DND-41 (cell line): Measurements from ENCODE around the gene NAA80.

ENCODE experiments used
- CTCF ChIP-seq: IDR thresholded peaks from 2 replicates; pipeline ENCODE4 v1.5.1; 2012; ENCODE audit warnings: borderline replicate concordance, low read length, moderate library complexity, mild to moderate bottlenecking; ENCODE audit not compliant: poor library complexity, severe bottlenecking; ENCODE audit errors: extremely low read depth
- EZH2 ChIP-seq: IDR thresholded peaks from 3 replicates; pipeline ENCODE4 v1.6.1; 2012; ENCODE audit warnings: borderline replicate concordance, low read depth, mild to moderate bottlenecking, moderate library complexity, low read length, inconsistent platforms; ENCODE audit not compliant: severe bottlenecking

GRCh38 chr3:50258029-50258680 lies 41.0 kb downstream of the NAA80 start:
- TF ChIP-seq CTCF (no peak), EZH2 (no peak)
